Measurements from ENCODE around the gene CACNA1F.
A peak's percentile ranks its signal among the peaks of the same experiment; 100 is the strongest.

The CACNA1F gene

DNA sequence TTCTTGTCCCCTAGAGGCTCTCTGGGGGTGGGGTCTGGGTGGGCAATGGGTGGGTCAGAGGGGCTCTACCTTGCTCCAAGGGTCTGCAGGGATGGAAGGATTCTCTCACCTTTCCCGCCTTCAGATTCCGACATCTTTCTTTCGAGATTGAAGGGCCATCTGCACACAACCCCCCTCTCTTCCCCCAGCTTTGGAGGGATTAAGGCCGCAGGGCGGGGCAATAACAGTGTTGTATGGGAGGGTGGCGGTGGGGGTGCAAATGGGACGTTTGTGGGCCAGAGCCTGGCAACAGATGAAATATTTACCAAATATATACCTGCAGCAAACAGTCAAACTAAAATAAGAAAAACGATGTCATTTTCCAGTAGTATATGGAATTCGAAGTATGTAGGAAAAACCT is at the start of gene CACNA1F:
TSS of gene CACNA1F (minus strand) at position 165 of the 400 bp plus-strand sequence. CDS start at position 134, 31 bp downstream.
- no peak for DNase-seq (ENCODE audit: low read depth)

DNA sequence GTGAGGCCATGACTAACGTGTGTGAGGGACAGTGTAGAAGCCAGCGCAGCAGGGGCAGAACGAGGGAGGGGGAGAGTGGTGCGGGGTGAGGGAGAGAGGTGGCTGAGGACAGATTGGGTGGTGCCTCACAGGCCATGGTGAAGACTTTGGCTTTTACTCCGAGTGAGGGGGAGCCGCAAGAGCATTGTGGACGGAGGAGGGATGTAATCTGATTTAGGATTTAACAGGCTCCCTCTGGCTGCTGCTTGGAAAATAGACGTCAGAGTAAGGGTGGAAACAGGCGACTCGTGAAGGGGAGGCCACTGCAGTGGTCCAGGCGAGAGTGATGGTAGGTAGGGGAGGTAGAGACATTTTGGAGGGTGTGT is 49.5 kb upstream of the CACNA1F start:
- DNase-seq (ENCODE audit: low read depth) = peak; percentile 33

DNA sequence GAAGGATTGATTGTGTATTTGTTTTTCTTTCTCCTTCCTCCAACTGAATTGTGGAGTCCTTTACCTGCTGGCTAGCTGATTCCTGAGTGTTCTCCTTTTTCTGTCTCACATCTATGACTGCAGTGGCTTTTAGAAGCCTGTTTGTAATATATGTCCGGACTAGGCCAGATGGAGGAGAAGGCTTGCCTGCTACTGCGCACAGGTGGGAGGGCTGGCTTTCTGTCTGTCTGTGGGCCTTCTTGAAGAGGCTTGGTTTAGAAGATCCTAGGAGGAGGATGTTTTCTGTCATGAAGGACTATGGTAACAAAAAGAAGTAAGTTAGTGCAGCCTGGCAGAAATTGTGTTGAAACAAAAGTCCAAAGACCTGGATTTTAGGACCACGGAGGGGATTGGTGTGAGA is 44.9 kb upstream of the CACNA1F start:
- no peak for DNase-seq (ENCODE audit: low read depth)

DNA sequence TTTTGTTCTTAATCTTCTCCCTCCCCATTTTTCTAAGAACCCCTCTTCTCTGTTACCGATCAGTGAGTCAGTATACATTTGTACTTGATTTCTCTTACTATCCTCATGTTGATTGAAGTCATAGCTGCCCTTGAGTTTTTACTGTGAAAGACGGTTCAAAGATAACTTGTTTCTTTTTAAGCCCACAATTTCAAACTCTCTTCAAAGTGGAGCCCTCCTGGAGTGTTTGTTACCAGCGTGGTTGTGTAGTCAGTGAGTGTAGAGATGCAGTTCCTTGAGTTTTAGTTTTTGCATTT is 44.3 kb upstream of the CACNA1F start:
- DNase-seq (ENCODE audit: low read depth) = no peak

DNA sequence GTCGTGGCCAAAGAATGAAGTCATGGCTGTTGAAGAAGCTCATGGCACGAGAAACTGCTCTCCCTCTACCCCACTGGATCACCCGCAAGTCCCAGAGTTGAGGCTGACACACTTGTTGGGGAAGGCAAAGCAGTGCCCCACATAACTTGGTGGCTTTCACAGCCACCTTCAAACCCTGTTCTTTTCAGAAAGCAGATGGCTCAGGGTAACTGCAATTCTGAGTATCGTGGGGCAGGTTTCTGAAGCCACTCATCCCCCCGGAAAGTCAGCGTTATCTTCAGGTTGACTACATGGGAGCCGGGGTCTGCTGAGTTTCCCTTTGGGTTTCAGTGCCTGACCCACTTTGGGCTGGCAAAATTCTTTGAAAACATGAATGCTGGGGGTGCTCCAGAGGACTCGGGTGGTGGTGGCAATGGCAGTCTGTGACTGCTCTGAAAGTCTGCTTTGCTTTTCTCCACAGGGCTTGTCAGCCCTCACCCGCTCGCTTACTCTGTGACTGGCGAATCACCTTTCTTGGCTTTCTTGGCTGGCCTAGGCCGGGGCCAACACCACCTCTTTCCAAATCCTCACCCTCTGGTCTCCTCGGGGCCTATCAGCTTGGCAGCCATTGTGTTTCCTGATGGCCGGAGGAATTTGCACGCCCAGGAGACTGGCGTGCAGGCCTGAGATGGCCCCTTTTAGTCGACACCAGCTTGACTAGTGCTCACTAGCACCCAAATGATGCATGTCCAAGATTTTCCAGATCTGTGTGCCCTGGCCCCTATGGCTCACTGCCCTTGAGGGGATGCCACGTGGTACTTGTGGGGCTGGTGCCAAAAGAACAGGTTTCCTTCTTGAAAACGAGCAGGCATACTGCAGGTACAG is 43.8 kb upstream of the CACNA1F start:
- DNase-seq (ENCODE audit: low read depth) = no peak

DNA sequence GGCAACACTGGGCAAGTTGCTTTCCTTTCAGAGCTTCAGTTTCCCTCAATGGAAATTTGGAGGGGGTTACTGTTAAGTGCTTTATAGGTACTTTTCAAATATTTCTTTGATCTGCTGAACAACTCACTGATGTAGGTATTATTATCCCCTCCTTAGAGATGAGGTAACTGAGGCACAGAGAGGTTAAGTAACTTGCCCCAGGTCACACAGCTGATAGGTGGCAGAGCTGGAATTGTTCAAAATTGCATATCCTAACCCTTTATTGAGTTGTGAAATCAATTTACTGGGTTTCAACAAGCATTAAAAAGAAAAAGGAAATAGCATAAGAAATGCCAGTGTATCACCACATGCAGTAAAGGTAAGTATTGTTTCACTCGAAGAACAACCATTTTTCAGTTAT is 43.1 kb upstream of the CACNA1F start:
- DNase-seq (ENCODE audit: low read depth) = no peak

DNA sequence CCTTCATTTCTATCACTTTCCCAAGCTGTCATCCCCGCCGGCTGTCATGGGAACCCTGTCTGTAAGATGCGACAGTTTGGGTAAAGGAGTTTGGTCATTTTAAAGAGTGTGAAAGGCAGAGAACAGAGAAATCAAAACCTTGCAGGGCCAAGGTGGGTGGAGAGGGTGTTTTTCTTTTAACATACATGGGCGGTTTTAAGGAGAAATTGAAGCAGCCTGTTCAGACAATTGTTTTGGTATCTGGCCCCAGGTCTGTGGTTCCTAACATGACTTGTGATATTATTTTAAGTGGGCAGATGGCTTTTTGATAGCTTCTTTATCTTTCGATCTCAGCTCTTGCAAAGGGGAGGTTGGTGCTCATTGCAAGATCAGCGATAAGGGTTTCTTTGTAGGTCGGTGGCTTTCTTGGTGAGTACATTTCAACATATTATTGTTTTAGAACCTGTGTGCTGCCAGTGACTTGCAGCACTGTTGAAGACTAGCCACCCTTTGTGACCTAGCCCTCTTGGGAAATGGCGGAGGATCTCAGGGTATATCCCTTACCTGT is 40.1 kb upstream of the CACNA1F start:
- DNase-seq (ENCODE audit: low read depth) = no peak

DNA sequence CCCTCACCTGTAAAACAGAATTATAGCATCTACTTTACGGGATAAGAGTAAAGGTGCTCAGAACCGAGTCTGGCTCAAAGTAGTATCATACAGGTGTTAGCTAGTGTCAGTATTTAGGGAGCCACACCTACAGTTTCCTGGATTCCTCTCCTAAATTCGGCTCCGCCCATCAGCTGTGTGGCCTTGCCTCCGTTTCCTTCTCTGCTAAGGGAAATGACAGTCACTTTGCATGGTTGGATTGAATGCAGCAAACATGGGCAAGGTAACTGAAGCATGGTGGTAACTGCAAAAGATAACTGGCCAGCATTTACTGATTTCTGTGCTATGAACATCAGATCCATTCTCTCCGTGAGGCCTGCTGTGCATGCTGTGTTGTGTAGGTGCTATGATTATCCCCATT is 39.3 kb upstream of the CACNA1F start:
- no peak for DNase-seq (ENCODE audit: low read depth)

DNA sequence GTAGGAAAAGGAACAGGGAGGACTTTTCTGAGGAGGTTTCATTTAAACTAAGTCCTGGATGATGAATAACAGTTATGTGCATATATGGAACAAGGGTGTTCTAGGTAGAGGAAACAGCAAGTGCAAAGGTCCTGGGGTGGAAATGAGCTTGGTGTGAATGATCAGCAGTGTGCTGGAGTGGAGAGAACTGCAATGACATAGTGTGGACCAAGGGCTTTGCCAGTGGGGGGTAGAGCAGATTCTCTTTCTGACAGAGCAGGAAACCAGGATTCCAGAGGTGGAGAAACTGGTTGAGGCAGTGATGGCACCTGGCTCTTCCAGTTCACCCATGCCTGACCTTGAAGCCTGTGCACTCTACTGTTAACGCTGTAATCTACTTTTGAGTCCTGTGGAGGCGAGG is 38.2 kb upstream of the CACNA1F start:
- DNase-seq (ENCODE audit: low read depth) = no peak

DNA sequence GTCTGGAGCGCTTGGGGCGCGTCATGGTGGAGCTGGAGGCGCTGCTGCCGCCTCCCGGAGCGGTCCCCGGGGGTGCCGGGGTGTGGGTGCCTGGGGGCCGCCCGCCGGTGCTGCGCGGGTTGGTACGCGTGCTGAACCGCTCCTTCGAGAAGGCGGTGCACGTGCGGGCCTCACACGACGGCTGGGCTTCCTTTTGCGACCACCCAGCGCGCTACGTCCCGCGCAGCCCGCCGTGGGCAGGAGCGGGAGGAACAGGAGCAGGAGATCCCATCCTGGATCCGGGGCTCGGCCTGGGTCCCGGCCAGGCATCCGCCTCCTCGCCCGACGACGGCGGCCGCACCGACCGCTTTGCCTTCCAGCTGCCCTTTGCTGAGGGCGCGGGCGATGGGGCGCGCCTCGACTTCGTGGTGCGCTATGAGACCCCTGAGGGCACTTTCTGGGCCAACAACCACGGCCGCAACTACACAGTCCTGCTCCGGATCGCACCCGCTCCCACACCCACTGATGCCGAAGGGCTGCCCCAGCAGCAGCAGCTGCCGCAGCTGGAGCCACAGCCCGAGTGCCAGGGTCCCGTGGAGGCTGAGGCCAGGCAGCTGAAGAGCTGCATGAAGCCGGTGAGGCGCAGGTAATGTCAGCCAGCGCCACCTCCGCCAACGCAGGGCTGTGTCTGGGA is 37.2 kb upstream of the CACNA1F start:
- DNase-seq (ENCODE audit: low read depth) = no peak

DNA sequence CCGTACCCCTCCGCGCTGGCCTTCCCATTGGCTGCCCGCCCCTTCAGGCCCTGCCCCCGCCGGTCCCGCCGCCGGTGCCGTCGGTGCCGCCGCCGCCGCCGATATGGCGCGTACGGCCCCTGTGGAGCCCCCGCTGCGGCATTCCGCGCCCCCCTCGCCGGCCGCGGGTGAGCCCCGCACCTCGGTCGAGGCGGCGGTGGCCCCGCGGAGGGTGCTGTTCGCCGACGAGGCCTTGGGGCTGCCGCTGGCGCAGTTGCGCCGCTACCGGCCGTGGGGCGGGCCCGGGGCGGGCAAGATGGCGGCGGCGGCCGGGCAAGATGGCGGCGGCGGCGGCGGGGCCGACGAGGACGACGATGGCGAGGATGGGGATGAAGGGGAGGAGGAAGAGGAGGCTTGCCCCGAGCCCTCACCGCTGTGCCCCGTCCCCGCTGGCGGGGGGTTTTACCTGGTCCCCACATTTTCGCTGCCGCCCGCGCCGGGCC is 36.7 kb upstream of the CACNA1F start, which contains the start of gene PPP1R3F:
TSS of gene PPP1R3F (plus strand) at position 27 of the 482 bp plus-strand sequence. CDS start at position 104, 77 bp downstream.
- no peak for DNase-seq (ENCODE audit: low read depth)

DNA sequence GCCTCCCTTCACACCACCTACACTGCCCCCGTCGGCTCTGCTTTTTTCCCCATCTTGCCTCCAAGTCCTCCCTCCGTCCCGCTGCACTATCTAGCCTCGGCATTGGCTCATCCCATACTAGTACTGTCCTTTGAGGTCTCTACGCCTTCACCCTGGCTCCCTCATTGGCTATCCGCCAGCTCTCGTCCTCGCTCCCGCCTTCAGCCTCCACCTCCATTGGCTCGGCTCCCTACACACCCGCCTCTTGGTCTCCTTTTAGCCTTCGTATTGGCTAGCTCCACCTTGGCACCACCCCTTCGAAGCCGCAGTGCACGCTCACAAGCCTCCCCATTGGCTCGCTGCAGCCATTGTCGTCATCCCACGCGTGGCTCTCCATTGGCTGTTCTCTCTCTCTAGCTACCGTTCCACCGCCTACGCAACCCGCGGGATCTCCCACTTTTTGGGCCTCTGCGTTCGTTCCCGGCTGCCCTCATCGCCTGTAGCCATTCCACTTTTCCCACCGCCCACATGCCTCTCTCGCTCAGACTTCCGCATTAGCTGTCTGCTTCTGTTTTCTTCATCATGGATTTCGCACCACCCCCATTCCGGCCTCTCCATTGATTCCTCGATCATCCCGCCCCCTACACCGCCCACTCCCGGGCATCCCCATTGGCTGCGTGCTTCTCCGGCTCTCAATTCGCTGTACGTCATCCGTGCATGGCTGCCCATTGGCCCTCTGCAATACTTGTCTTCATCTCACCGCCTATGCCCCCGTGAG is 36.0 kb upstream of the CACNA1F start:
- peak; percentile 98 for DNase-seq (ENCODE audit: low read depth)

DNA sequence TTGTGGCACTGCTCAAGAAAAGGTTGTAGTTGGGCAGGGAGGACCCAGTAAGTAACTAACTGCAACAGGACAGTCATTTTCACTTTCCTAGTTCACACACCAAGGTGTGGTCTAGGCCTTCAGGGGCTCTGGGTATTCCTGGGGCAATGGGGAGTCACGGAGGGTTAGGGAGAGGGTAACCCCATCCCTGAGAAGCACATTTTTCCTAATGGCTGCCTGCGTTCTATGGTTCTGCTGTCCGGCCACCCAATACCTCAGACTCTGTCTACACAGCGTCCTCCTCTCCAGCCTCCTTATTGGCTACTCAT is 35.5 kb upstream of the CACNA1F start:
- DNase-seq (ENCODE audit: low read depth) = no peak

DNA sequence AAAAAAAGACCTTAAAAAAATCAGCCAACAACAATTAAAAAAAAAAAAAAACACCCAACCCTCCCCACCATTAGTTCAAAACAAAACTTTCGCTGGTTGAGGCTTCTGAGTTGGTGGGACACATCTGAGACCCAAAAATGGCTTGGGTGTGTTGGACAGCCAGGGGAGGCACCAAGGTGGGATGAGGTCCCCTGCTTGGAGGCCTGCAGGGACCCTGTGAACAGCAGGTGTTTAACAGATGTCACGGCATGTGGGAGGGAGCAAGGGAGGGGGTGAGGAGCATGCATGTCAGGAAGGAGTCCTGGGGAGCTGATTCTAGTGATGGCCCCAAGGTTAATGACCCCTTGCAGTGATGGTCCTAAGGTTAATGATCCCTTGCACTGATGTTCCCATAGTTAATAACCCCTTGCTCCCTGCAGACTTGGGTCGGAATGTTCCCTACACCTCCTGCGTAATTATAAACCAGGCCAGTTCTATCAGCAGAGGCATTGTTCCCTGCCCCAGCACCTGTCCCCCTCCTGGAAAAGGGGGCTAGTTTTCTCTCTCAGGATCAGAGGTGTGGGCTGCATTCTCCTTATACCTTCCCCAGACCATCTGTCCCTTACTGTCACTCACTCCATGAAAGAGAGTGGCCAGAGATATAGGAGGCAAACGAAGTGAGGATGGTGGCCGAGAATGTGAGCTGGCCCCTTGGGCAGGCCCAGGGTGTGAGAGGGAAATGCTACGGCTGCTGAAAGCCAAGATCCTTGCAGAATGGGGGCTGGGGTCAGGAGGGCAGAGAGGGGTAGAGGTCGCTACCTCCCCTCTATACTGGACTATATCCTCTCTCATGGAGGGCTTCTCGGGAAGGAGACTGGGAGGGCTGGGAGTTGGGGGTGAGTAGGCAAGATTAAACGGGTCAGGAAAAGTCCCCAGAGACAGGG is 33.6 kb upstream of the CACNA1F start:
- DNase-seq (ENCODE audit: low read depth) = no peak

DNA sequence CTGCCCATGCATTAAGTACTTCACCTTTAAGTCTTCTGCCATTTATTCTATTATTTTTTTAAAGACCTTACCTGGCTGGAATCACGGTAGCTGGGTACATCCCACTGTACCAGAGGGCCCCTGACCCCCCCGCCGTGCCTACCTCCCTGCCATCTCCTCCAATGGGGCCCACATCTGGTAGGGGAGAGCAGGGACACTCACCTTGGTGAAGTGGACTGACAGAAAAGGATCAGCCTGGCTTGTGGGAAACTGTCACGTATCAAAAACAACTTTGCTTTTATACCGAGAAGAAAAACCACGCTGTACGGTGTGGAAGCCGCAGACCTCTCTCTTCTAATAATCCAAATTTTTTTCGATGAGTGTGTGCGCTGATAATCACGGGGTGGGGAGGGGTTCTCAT is 31.3 kb upstream of the CACNA1F start, which contains the start of gene FOXP3:
TSS of gene FOXP3 (minus strand) at position 251 of the 400 bp plus-strand sequence. CDS start 6,205 bp downstream, outside the sequence.
- DNase-seq (ENCODE audit: low read depth) = no peak

DNA sequence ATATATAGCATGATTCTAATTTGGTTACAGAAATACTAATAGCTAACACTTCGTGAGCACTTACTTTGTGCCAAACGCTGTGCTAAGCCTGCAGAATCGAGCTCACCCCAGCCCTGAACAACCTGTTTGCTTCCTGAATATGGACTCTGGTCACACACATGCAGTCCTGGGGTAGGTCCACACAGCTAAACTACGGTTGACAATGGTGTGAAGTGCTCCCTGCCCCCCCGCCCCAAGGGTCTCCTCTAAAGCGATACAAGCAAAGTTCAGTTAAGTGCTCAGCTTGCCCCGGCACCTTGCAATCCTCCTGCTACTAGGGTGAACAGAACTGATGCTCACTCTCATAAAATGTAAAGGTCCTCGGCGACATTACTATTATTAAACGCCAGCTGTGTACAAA is 30.5 kb upstream of the CACNA1F start:
- no peak for DNase-seq (ENCODE audit: low read depth)

DNA sequence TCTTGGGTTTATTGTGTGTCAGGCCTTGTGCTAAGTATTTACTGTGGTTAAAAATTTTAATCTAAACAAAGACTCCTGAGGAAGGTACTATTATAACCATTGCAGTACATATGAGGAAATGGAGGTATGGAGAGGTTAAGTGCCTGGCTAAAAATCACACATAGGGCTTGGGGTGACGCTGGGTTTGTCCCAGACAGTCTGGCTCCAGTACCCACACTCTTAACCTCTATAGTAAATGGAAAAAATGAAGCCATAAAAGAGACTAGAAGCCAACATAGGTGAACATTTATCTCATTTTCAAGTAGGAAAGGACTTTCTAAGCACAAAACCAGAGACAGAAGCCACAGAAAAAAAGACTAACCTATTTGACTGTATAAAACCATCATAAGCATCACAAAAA is 29.5 kb upstream of the CACNA1F start:
- DNase-seq (ENCODE audit: low read depth) = no peak

DNA sequence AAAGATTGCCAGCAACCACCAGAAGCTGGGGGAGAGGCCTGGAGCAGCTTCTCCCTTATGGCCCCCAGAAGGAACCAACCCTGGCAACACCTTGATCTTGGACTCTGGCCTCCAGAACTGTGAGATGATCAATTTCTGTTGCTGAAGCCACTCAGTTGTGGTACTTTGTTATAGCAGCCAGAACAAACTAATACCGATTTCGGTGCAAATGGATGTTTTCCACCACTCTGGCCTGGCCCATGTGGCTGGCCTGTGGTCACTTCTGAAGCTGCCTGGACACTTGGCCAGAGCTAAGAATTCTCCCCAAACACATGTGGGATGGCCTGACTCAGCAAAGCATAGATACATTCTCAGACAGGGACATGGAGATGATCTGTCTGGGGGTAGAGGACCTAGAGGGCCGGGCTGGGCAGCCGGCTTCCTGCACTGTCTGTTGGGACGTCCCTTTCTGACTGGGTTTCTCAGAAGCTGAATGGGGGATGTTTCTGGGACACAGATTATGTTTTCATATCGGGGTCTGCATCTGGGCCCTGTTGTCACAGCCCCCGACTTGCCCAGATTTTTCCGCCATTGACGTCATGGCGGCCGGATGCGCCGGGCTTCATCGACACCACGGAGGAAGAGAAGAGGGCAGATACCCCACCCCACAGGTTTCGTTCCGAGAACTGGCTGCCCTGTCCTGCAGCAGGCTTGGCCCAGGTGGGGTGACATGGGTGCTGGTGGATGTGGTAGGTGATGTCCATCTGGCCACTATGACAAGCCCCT is 27.3 kb upstream of the CACNA1F start:
- DNase-seq (ENCODE audit: low read depth) = no peak

DNA sequence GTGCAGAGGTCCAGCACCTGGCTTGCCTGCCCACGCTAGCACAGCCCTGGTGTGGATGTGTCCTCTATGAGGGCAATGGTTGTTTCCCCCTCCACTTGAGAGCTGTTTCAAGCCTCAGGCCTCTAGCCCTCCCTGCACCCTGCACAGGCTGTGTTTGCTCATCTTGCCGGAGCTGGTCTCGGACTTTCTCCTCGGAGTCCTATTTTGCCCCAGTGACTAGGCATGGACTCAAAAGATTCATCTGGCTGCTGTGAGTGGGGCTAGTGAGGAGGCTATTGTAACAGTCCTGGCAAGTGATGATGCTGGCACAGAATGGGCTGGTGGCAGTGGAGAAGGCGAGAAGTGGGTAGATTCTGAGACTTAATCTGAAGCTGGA is 25.6 kb upstream of the CACNA1F start:
- no peak for DNase-seq (ENCODE audit: low read depth)

DNA sequence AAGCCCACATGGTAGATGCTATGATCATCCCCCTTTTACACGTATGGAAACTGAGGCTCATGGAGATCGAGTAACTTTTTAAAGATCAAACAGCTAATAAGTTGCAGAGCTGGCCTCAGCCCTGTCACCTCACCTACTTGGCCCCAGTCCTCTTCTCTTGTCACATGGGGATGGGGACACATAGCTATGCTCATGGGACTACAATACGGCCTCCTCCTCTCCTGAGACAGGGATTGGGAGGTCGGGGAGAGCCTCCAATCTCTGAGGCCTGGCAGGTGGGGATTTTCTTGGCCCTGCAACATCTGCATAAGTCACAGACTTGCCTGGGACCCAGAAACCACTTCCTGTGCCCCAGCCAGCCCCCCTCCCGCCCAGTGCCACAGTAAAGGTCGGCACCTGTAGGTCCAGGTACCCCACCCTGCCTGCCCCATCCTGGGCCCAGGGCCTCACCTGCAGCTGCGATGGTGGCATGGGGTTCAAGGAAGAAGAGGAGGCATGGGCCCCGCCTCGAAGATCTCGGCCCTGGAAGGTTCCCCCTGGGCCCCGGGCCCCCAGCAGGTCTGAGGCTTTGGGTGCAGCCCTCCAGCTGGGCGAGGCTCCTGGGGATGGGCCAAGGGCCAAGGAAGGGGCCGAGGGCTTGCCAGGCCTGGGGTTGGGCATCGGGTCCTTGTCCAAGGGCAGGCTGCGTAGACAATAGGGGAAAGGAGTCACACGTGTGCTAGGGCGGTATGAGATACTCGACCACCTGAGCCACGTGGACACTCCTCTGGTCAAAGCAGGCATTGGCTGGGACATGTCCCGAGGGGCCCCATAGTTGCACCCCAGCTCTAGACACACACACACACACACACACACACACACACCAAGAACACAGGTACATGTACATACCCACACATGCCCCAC is 25.0 kb upstream of the CACNA1F start:
- no peak for DNase-seq (ENCODE audit: low read depth)
